ENCODE measurements around the gene SGTB. TPM values are rescaled to one million over a fixed set of nuclear protein-coding genes. Genes with fewer than 3 reads are reported as not detected.
"Not testable (repeated sequence)": the region's sequence is repeated elsewhere in the genome, so short reads cannot be mapped to it uniquely, and the experiment has no call there.

SGTB gene
- total and polyA plus RNA-seq, 2 donors (not counting 1 experiment from before 2014, with no cell fraction given): 18.7 to 32.4 TPM

GRCh38 chr5:65623482-65623881 lies 98.4 kb downstream of the SGTB start:
- peak overlapping the region; percentile 81 for H3K27ac ChIP-seq (ENCODE audit: insufficient read depth, low read length)
- DNase-seq (ENCODE audit: low read depth in 2 of 2): peak in 1 of 2 donors; percentile 1
- no peak for TF ChIP-seq CTCF (conservative IDR thresholded peaks at IDR 0.05 in 1 of 2, IDR thresholded peaks at IDR 0.05 in 1 of 2; ENCODE audit: low read depth in 1 of 2, low read length in 2 of 2)
- H3K4me3 ChIP-seq (replicated peaks in 1 of 4; ENCODE audit: control extremely low read depth in 1 of 4, insufficient read depth in 1 of 4, low read depth in 3 of 4, low read length in 4 of 4): peak overlapping the region; percentile 64 to 97 (median 90)
- H2AFZ ChIP-seq (ENCODE audit: low read length): peak overlapping the region; percentile 97
- H3K4me2 ChIP-seq (ENCODE audit: extremely low read depth, insufficient read depth, low read length): peak overlapping the region; percentile 98
- H3K9me3 ChIP-seq (ENCODE audit: control insufficient read depth, insufficient read depth, low read depth, low read length): no peaks in the 10 kb centered on the region
- H4K20me1 ChIP-seq (ENCODE audit: control insufficient read depth, extremely low read depth, insufficient read depth, low read length): no peaks in the 10 kb centered on the region
- H3K36me3 ChIP-seq (ENCODE audit: control insufficient read depth, insufficient read depth, low read length): no peaks in the 10 kb centered on the region
- peaks cover 2% of the 10 kb centered on the region for H3K4me1 ChIP-seq (ENCODE audit: control insufficient read depth, extremely low read depth, insufficient read depth, low read length)
- peak overlapping the region; percentile 79 for H3K9ac ChIP-seq (ENCODE audit: insufficient read depth, low read length)
- H3K79me2 ChIP-seq (ENCODE audit: control insufficient read depth, insufficient read depth, low read length): peaks cover 67% of the 10 kb centered on the region
- H3K27me3 ChIP-seq (ENCODE audit: control insufficient read depth, insufficient read depth, low read length): no peaks in the 10 kb centered on the region

GRCh38 chr5:65621961-65622360 lies 99.9 kb downstream of the SGTB start:
- not testable (repeated sequence) for DNase-seq (ENCODE audit: low read depth in 2 of 2); H3K9me3 ChIP-seq (ENCODE audit: control insufficient read depth, insufficient read depth, low read depth, low read length); H3K9ac ChIP-seq (ENCODE audit: insufficient read depth, low read length); H3K4me3 ChIP-seq (replicated peaks in 1 of 4; ENCODE audit: control extremely low read depth in 1 of 4, insufficient read depth in 1 of 4, low read depth in 3 of 4, low read length in 4 of 4); H3K27me3 ChIP-seq (ENCODE audit: control insufficient read depth, insufficient read depth, low read length); H3K27ac ChIP-seq (ENCODE audit: insufficient read depth, low read length); H4K20me1 ChIP-seq (ENCODE audit: control insufficient read depth, extremely low read depth, insufficient read depth, low read length); H2AFZ ChIP-seq (ENCODE audit: low read length); H3K36me3 ChIP-seq (ENCODE audit: control insufficient read depth, insufficient read depth, low read length); H3K4me1 ChIP-seq (ENCODE audit: control insufficient read depth, extremely low read depth, insufficient read depth, low read length); H3K4me2 ChIP-seq (ENCODE audit: extremely low read depth, insufficient read depth, low read length)
- H3K79me2 ChIP-seq (ENCODE audit: control insufficient read depth, insufficient read depth, low read length): peaks cover 58% of the 10 kb centered on the region

- Histone ChIP-seq H3K4me3 (replicated peaks in 1 of 4; ENCODE audit: control extremely low read depth in 1 of 4, insufficient read depth in 1 of 4, low read depth in 3 of 4, low read length in 4 of 4) (no peak overlapping the region), H2AFZ (ENCODE audit: low read length) (no peak overlapping the region), H3K27ac (ENCODE audit: insufficient read depth, low read length) (no peak overlapping the region), H3K4me1 (ENCODE audit: control insufficient read depth, extremely low read depth, insufficient read depth, low read length) (peaks cover 2% of the 10 kb centered on the region), H3K36me3 (ENCODE audit: control insufficient read depth, insufficient read depth, low read length) (no peaks in the 10 kb centered on the region), H3K9me3 (ENCODE audit: control insufficient read depth, insufficient read depth, low read depth, low read length) (no peaks in the 10 kb centered on the region), H3K27me3 (ENCODE audit: control insufficient read depth, insufficient read depth, low read length) (no peaks in the 10 kb centered on the region), H3K4me2 (ENCODE audit: extremely low read depth, insufficient read depth, low read length) (no peak overlapping the region), H4K20me1 (ENCODE audit: control insufficient read depth, extremely low read depth, insufficient read depth, low read length) (no peaks in the 10 kb centered on the region), H3K9ac (ENCODE audit: insufficient read depth, low read length) (no peak overlapping the region), H3K79me2 (ENCODE audit: control insufficient read depth, insufficient read depth, low read length) (peaks cover 41% of the 10 kb centered on the region)
- TF ChIP-seq EZH2 (IDR thresholded peaks at IDR 0.05; ENCODE audit: low read length, missing control alignments): no peak
- no peak for TF ChIP-seq CTCF (conservative IDR thresholded peaks at IDR 0.05 in 1 of 2, IDR thresholded peaks at IDR 0.05 in 1 of 2; ENCODE audit: low read depth in 1 of 2, low read length in 2 of 2)
- DNase-seq (ENCODE audit: low read depth in 2 of 2): no peak
Observed at GRCh38 chr5:65620021-65620420, 101.9 kb downstream of the SGTB start.

Other genes with a start within 250 kb of the SGTB start
- 45.2 and 48.3 TPM in 2 replicates for gene ADAMTS6, start 240.2 kb downstream of the SGTB start, total RNA-seq
- 4.1 and 7.5 TPM in 2 replicates for gene ADAMTS6, start 240.2 kb downstream of the SGTB start, polyA plus RNA-seq
- gene CENPK, start 158.9 kb downstream of the SGTB start, total RNA-seq: 4.9 and 7.1 TPM in 2 replicates
- 11.2 and 16.0 TPM in 2 replicates for gene CENPK, start 158.9 kb downstream of the SGTB start, polyA plus RNA-seq
- 41.5 and 52.9 TPM in 2 replicates for gene PPWD1, start 158.8 kb downstream of the SGTB start, total RNA-seq
- 7.0 and 7.3 TPM in 2 replicates for gene PPWD1, start 158.8 kb downstream of the SGTB start, polyA plus RNA-seq
- gene TRIM23, start 97.8 kb downstream of the SGTB start, total RNA-seq: 48.6 and 51.1 TPM in 2 replicates
- gene TRIM23, start 97.8 kb downstream of the SGTB start, polyA plus RNA-seq: 9.5 and 14.1 TPM in 2 replicates
- gene SHLD3, start 97.1 kb downstream of the SGTB start, total RNA-seq: 3.5 and 4.4 TPM in 2 replicates
- gene SHLD3, start 97.1 kb downstream of the SGTB start, polyA plus RNA-seq: 2.9 and 3.3 TPM in 2 replicates
- 23.9 and 34.8 TPM in 2 replicates for gene TRAPPC13, start 97.1 kb downstream of the SGTB start, total RNA-seq
- 20.1 and 22.8 TPM in 2 replicates for gene TRAPPC13, start 97.1 kb downstream of the SGTB start, polyA plus RNA-seq
- gene NLN, start 96 bp upstream of the SGTB start, total RNA-seq: 16.2 and 33.7 TPM in 2 replicates
- gene NLN, start 96 bp upstream of the SGTB start, polyA plus RNA-seq: 29.2 and 35.2 TPM in 2 replicates
- 79.9 and 127 TPM in 2 replicates for gene ERBIN, start 204.5 kb upstream of the SGTB start, total RNA-seq
- 49.5 and 69.1 TPM in 2 replicates for gene ERBIN, start 204.5 kb upstream of the SGTB start, polyA plus RNA-seq

Data from fibroblast of lung (primary cell).